WTC11 (cell line): ENCODE measurements around the gene IRX3.

Experiments
- ATF2 ChIP-seq: sonication (generic); formaldehyde crosslinking; IDR thresholded peaks from 2 replicates; pipeline ENCODE4 v1.8.1; 2022; ENCODE audit warnings: low read depth, missing genetic modification reagents, borderline replicate concordance
- CTCF ChIP-seq: fragments of 200-600 bp; IDR thresholded peaks from 2 replicates; pipeline ENCODE4 v1.8.0; 2022; ENCODE audit warnings: antibody characterized with exemption
- E2F1 ChIP-seq: sonication (generic); formaldehyde crosslinking; IDR thresholded peaks from 2 replicates; pipeline ENCODE4 v1.8.0; 2022; ENCODE audit warnings: mild to moderate bottlenecking, missing genetic modification reagents
- MAX ChIP-seq: sonication (generic); formaldehyde crosslinking; IDR thresholded peaks from 2 replicates; pipeline ENCODE4 v1.8.0; 2022; ENCODE audit warnings: mild to moderate bottlenecking, missing genetic modification reagents
- MLX ChIP-seq: sonication (generic); formaldehyde crosslinking; IDR thresholded peaks from 2 replicates; pipeline ENCODE4 v1.8.1; 2023; ENCODE audit warnings: mild to moderate bottlenecking, missing genetic modification reagents, moderate library complexity
- MYBL2 ChIP-seq: sonication (generic); formaldehyde crosslinking; IDR thresholded peaks from 2 replicates; pipeline ENCODE4 v1.8.1; 2023; ENCODE audit warnings: mild to moderate bottlenecking, moderate library complexity, missing genetic modification reagents
- NFYB ChIP-seq: sonication (generic); formaldehyde crosslinking; conservative IDR thresholded peaks from 2 replicates; pipeline ENCODE4 v1.8.0; 2022; ENCODE audit warnings: low read depth, missing genetic modification reagents
- USF2 ChIP-seq: sonication (generic); formaldehyde crosslinking; IDR thresholded peaks from 2 replicates; pipeline ENCODE4 v1.8.1; 2023; ENCODE audit warnings: mild to moderate bottlenecking, missing genetic modification reagents, moderate library complexity
- ZBTB43 ChIP-seq: sonication (generic); formaldehyde crosslinking; IDR thresholded peaks from 2 replicates; pipeline ENCODE4 v1.8.1; 2023; ENCODE audit warnings: mild to moderate bottlenecking, missing genetic modification reagents
- ZNF416 ChIP-seq: fragments of 250-450 bp; sonication (Bioruptor Pico); IDR thresholded peaks from 2 replicates; pipeline ENCODE4 v1.9.0; 2021; ENCODE audit warnings: mild to moderate bottlenecking, inconsistent platforms
- ZSCAN18 ChIP-seq: fragments of 250-450 bp; sonication (Bioruptor Pico); IDR thresholded peaks from 2 replicates; pipeline ENCODE4 v2.1.2; 2022; ENCODE audit warnings: mild to moderate bottlenecking, moderate library complexity

GRCh38 chr16:54288835-54289241 lies 2.3 kb upstream of the IRX3 start:
- TF ChIP-seq CTCF (no peak), ZSCAN18 (no peak), NFYB (no peak), USF2 (CRISPR knock-in tag) (no peak), E2F1 (CRISPR knock-in tag) (no peak), MLX (CRISPR knock-in tag) (no peak), ATF2 (CRISPR knock-in tag) (no peak), ZBTB43 (CRISPR knock-in tag) (no peak), MAX (CRISPR knock-in tag) (no peak), MYBL2 (CRISPR knock-in tag) (no peak), ZNF416 (CRISPR knock-in tag) (no peak)
